GM18520 (cell line): ENCODE results near the gene SNAPC4.

Source experiments
- ATAC-seq: cut with Tn5 transposase; IDR thresholded peaks from one replicate; pipeline ENCODE4 v1.9.1; 2021; ENCODE audit not compliant: unreplicated experiment

SNAPC4 gene

GRCh38 chr9:136373300-136374182 lies 26.4 kb downstream of the SNAPC4 start, which contains the start of gene CARD9:
CARD9 (minus strand) TSS chr9:136373669; CDS start chr9:136372078, 1,591 bp downstream.
- no peak for ATAC-seq

DNA sequence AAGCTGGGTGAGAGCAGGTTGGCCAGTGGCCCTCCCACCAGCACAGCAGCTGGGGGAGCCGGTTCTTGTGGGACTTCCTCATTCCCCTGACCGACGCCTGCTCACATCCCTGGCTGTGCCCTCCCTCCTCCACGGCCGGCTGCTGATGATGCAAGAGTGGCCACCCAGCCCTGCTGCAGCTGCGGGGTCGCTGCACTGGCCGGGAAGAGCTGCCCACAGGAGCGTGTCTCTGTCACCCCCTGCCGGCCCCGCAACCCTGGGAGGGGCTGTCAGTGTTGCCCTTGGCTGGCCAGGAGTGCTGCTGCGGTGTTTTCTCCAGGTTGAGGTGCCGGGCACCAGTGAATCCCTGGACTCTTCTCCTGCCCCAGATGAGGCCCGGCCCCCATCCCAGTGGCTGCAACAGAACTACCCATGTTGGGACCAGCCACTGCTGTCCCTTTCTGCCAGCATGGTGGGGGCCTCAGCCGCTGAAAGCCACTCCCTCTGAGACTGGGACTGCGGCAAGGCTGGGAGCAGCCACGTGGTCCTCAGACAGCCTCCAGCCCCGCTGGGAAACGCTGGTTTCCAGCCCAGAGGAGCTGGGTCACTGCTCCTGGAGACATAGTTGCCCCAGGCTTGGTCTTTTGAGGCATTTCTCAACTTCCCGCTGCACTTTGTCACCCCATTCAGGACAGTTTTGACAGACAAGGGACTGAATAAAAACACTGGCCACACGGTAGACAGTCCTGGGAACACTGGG lies 27.2 kb downstream of the SNAPC4 start:
- ATAC-seq: no peak

GRCh38 chr9:136372006-136372405 lies 28.0 kb downstream of the SNAPC4 start:
- no peak for ATAC-seq

GRCh38 chr9:136371533-136371880 lies 28.5 kb downstream of the SNAPC4 start:
- ATAC-seq: no peak

DNA sequence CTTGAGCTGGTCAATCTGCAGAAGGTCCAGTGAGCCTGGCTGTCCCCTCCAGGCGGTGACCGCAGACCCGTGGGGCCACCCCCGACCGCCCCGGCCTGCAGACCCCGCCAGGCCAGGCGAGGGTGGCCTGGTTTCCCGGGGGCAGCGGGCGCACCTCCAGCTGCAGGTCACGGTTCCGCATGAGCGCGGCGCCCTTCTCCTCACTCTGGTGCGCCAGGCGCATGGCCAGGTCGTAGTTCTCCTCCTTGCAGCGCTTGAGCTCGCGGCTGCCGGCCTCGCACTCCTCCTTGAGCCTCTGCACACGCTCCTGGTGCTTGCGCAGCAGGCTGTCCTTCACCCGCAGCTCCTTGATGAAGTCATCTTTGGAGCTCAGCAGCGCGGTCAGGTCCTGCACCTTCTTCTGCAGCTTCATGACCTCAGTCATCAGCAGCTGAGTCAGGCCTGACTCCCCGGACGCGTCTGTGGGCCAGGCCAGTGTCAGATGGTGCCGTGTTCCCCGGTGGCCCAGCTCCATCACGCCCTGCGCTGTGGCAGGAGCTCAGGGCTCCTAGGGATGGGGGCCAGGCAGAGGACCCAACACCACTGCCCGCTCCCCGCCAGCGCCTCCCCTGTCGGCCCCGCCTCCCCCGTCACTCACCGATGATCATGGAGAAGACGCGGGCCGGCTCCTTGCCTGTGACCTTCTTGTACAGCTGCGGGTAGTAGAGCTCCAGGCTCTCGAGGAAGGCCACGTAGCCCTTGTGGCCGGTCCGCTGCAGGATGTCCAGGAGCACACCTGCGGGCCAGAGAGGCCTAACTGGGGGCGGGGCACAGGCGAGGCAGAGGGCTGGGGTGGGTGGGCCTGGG lies 29.1 kb downstream of the SNAPC4 start:
- ATAC-seq: no peak

GRCh38 chr9:136370037-136370436 lies 29.9 kb downstream of the SNAPC4 start:
- no peak for ATAC-seq

DNA sequence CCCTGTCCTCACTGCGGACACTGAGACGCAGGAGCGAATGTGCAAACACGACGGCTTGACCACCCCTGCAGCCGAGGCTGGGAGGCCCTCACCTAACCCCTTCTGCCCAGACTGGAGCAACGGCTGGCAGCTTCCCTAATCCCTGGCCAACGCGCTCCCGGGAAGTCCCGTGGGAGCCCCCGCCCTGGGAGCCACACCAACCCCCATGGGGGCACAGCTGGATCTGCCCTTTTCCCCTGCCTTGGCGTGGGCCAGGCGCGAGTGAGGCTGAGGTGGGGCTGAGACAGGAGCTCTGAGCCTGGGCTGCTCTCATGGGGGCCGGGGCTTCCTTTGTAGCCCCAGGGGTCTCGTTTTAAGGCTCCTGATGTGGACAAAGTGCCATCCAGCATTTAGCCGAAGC lies 31.8 kb downstream of the SNAPC4 start:
- no peak for ATAC-seq

DNA sequence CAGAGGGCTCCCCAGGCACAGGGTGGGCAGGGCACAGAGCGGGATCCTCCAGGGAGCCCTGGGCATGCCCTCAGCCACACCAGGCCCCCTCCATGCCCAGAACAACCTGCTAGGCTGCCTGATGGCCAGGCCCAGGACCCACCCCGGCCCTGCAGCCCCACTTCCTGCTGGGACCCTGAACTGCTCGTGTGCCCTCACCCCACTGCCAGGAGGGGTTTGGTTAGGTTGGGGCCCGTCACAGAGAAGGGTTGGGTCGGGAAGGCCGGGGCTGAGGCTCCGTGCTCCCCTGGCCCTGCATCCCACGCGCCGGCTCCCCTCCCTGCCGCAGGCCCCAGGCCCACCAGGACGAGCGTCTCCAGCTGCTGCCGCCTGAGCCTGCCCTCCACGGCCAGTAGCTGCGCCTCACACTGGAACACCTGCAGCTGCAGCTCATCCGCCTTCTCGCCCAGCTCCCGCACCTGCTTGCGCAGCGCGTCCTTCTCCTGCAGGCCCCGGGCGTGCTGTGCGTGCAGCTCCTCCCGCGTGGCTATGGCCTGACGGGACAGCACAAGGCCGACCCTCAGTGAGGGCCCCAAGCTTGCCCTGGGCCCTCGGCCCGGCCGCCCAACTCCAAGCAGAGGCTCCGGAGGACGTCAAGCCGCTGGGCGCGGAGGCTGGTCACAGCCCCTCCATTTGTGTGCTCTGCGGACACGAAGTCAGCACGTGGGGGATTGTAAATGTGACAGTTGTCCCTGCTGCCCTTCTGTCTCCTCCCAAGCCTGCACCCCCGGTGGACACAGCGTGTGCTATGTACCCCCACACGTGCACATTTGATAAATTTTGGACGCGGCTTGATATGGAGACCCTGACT lies 32.4 kb downstream of the SNAPC4 start:
- no peak for ATAC-seq

GRCh38 chr9:136366826-136367225 lies 33.1 kb downstream of the SNAPC4 start:
- no peak for ATAC-seq

GRCh38 chr9:136365775-136366222 lies 34.2 kb downstream of the SNAPC4 start:
- no peak for ATAC-seq

GRCh38 chr9:136364942-136365774 lies 34.8 kb downstream of the SNAPC4 start:
- ATAC-seq: no peak

- ATAC-seq: no peak
These were observed 35.8 kb downstream of the SNAPC4 start for GRCh38 chr9:136363949-136364748.

- ATAC-seq: peak; percentile 57
These were observed 36.6 kb downstream of the SNAPC4 start, which contains the start of gene DNLZ for GRCh38 chr9:136363106-136363948. DNLZ (minus strand) TSS chr9:136363744; CDS start chr9:136363714, 30 bp downstream.

- ATAC-seq: no peak
These were observed 37.6 kb downstream of the SNAPC4 start for GRCh38 chr9:136362450-136362784.

GRCh38 chr9:136361754-136362449 lies 38.1 kb downstream of the SNAPC4 start:
- no peak for ATAC-seq

GRCh38 chr9:136361047-136361753 lies 38.8 kb downstream of the SNAPC4 start:
- ATAC-seq: no peak
